NCI-H2171 treated with DMSO at 0.1 percent for 48 hours (cell line): ENCODE results near the gene ARL13A.
"Not testable (repeated sequence)": the region's sequence is repeated elsewhere in the genome, so short reads cannot be mapped to it uniquely, and the experiment has no call there.

ENCODE experiments used
- DNase-seq: peaks from one replicate; lab custom pipeline; 2025; lab: John Stamatoyannopoulos, UW

Gene ARL13A

DNA sequence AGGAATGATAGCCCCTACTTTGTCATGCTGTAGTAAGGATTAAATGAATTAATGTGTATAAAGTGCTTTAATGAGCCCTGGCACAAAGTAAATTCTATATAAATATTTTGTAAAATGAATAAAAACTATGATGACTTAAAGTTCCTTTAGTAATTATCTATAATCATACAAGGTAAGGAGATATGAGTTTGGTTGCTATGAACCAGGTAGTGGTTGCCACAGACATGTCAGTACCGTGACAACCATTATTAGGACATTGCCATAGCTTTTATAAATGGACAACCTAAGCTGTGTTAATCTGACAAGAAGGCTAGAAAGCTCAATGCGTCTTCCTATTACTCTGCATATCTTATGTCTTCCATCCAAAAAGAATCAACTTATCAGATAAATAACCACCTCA lies at the start of gene ARL13A:
Gene ARL13A, plus strand, starts transcription at position 301 of the 400 bp plus-strand sequence. CDS start 3,982 bp downstream, outside the sequence.
- DNase-seq, result no peak

DNA sequence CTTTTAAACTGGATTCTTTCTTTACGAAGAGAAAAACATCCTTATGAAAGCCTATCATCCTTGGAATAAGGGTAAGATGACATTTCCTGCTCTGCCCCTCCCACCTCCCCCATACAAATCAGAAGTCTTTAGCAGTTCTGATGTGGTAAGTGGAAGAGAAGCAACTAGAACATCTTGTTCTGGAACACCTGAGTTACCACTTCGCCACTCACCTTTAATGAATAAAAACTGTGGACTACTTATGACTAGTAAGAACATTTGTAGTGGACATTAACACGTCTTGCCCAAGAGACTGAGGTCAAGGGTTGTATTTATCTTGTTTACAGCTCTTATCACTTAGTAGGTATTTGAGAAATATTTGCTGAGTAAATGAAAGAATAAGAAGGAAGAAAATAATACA lies 45.1 kb upstream of the ARL13A start:
- no peak for DNase-seq

DNA sequence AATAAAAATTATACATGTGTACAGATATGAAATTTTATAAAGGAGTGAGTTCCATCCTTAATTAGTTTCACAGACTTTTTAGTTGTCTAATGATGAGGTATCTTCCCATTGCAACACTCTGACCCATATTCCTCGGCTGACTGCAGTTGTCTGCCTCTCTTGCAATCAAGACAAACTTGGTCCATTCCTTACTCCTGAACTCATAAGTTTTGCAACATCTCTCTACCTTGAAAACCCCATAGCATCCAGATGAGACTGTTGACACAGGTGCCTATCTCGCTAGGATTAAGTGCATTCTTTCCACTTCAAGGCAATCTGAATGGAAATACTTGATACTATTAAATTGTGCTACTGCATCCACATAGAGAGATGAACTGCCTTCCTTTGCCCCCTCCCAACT lies 43.1 kb upstream of the ARL13A start:
- no peak for DNase-seq

DNA sequence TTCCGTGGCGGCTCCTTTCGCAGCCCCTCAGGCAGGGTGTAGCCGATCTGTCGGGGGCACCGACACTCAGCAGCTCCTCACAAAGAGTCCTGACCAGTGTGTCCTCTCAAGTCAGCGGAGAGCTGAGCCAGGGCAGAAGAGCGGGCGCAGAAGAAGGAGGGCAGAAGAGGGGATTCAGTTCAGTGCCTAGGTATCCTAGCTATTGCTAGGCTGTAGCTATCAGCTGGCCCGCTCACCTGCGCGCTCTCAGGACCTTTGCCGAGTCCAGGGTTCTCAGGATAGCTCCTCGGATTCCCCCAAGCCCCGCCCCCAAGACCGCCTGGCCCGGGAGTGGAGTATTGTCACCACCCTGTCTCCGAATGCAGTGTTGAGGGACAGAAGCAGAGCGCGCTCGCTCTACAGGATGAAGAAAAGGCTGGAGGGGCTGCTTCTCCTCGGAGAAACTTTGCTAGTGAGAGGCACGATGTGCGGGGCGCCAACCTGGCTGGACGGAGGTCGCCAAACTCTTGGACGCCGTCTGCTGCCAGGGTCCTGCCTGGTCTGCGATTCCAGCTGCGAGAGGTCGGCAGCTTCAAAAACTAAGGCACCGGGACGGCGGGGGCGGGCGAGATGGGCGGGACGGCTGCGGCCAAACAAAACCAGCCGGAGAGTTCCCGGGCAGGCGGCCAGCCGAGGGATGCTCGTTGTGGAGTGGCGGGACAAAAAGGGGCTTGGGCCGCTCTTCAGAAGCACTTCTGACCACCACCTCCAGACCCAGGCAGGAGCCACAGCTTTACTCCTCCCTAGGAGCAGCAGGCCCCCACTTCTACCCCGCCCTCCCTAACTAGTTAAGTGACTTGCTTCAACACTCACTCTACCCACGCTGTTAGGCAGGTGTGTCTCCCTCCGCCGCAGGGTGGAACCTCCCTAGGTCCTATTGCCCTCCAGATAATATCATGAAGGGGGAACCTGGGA lies 40.6 kb upstream of the ARL13A start, which contains the start of gene XKRX:
Gene XKRX, minus strand, starts transcription at position 258 of the 954 bp plus-strand sequence. CDS start 613 bp downstream, outside the sequence.
- peak; percentile 37 for DNase-seq

DNA sequence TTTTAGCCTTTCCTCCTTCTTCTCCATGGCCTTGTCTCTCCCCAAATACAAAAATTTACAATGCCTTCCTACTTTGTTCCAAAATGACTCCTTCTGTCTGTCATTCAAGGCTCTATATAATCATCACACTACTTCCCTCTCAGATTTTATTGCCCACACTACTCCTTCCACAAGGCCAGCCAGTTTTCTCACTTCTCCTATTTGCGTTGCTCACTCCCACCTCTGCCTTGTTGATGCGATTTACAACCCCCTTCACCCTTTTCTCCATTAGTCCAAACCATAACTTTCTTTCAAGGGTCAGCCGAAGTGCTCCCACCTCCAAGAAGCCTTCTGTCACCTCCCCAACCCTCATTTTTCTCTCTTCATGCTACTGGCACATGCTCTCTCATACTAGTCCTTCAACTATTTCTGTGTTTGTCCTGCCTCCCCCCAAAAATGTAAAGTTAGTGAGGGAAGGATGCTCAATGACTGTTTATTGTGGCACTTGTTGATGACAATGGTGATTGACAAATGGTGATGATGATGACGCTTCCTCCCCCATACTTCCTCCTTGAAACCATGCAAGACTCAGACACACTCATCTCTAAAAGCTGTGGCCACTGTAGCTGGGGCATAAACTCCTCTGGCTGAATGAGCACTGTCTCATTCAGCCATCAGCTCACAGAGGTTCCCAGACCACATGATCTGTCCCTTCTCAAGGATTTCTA lies 38.1 kb upstream of the ARL13A start:
- DNase-seq, result no peak

DNA sequence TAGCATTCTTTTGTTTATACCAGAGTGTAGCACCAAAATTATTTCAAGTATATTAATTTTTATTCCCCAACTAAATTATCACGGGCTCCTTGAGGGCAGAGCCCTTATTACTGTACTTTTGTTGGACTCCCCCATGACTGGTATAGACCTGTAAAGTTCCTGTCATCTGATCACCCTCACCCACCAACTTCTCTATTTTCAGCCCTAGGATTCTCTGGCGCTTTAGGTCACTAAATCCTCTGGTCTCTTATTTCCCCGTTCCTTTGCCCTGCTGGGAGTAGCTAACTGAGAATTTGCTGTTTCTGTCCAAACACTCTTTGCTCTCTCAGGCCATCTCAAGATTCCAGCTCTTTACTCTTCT lies 37.6 kb upstream of the ARL13A start:
- no peak for DNase-seq

DNA sequence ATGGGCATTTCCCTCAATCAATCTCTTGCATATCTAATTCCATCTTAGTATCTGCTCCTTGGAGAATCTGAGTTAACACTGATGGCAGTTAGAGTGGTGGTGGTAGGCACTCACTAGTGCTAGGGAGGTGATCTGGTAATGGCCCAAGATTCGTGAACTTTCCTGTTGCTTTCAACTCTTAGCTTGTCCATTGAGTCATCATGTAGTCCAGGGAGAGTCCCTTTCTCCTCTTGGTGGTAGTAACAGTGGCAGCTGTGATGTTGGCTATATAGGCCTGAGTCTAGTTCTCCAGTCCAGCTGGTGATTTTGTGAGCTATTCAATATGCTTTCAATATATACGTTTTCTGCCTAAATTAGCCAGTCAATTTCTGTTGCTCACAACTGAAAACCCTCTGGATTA lies 33.7 kb upstream of the ARL13A start:
- no peak for DNase-seq

DNA sequence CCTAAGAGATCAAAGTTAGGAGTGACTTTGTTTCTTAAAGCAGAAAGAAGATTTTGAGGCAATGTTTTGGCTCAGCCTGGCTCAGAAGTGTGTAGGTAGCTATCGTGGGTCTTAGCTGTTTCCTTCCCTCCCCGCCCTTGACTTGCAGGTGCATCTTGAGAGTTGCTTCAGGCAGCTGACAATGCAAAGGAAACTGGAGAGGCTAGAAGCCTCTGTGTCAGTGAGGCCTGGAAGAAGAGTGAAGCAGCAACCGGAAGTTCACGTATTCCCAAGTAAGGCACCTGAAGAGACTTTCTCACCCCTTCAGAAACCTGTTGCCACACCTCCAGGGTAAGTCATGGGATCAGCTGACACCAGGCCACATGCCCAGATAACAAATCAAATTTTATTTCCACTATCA lies 30.2 kb upstream of the ARL13A start:
- no peak for DNase-seq

DNA sequence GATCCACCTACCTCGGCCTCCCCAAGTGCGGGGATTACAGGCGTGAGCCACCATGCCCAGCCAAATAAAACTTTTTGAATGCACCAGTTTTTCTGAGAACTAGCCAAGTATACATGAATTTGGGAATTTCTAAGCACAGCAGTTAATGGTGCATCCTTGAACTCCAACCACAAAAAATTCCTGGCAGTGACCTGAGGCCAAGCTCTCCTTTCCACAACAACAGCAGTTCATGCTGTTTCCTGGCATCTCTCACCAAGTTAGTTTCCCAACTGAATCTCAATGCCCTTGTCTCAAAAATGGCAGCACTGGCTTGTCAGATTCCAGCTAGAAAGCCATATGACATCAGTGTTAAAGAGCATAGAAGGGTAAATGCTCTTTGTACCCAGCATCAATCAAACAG lies 24.9 kb upstream of the ARL13A start:
- DNase-seq, result no peak

DNA sequence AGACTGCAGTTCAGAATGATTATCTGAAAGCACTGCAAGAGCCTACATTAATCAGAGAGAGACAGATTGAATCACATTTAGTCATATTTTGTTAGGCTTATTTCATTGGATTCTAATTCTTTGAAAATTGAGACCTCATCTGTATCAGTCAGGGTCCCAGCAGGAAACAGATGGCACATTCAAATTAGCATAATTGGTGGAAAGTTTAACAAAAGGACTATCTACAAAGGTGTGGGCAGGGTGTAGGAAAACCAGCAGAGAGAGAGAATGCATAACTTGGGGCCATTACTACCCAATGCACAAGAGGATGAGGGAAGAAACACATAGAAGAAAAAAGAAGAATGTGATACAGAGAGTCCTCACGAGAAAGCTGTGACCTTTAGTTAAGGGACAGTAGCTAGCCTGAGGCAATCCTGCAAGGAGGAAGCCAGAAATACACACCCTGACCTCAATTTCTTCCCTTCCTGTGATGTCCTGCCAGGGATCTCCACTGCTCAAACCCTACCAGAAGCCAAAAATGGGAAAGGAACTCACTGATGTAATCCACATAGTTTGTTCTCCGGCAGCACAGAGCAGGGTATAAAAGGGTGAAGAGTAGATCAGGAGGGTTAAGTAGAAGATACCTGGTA lies 23.1 kb upstream of the ARL13A start:
- DNase-seq, result peak; percentile 68

DNA sequence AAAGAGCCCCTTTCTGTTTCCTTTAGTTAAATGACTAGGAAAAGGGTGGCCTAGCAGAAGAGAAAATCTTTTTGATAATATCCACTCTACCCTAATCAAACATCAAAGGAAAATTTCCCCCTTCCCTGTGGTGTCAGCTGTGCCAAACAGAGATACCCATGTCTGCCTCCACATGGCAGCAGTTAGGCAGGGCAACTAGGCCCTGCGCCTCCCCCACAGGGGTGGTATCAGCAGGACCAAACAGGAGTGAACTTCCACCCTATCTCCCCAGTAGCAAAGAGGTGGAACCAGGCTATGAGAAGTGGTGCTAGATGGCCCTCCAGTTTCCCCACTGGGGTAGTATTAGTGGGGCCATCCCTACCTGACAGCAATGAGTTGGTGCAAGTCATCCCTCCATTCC lies 21.0 kb upstream of the ARL13A start:
- DNase-seq, result no peak

DNA sequence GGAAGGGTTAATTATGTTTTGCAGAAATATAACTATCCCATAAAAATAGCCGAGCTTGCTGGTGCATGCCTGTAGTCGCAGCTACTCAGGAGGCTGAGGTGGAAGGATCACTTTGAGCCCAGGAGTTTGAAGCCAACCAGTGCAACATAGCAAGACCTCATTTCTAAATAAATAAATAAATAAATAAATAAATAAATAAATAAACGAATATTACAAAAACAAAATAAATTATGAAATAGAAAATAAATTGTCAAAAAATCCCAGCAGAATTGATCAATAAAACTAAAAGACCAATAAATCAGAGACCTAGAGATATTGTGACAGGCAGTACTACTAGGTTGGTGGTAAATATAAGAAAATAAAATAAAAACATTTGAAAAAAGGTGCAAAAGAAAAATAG lies 6.7 kb upstream of the ARL13A start:
- DNase-seq, result no peak

DNA sequence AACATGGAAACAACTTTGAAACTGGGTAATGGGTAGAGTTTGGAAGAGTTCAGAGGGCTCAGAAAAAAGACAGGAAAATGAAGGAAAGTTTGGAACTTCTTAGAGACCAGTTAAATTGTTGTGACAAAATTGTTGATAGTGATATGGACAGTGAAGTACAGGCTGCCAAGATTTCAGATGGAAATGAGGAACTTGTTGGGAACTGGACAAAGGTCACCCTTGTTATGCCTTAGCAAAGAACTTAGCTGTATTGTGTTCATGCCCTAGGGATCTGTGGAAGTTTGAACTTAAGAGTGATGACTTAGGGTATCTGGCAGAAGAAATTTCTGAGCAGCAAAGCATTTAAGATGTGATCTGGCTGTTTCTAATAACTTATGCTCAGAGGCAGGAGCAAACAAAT lies 5.1 kb upstream of the ARL13A start:
- no peak for DNase-seq

DNA sequence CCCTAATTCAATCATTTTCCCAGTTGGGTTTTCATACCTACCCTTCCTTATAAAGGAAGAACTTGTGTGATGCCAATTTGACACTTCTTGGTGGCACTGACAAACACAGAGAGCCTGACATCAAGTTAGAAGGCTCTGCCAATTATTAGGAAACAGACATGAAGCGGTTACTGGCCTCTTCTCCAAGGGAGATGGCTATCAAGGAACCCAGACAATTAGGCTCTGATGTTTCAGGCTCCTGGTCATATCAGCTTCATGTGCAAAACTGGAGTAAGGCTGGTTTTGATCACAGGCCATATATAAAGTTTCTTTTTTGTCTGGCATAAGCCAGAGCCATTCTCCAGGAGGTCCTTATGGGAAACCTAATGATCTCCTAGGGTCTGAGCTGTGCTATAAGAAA lies 428 bp downstream of the ARL13A start:
- DNase-seq, result no peak

DNA sequence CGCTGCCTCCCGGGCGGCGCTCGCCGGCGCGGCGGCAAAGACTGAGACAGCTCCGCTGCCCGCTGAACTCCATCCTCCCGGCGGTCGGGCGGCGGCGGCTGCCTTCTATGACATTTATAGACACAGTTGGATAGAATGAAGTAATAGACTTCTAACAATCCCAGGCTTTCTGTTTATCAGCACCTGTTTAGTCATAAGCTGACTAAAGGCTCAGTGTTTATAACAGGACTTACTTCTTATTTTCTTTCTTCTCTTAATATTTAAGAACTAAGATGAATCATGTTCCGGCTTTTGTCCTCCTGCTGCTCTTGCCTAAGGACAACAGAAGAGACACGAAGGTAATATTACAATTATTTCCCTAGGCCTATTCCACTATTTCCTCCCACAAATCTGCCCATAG lies 3.9 kb downstream of the ARL13A start:
- no peak for DNase-seq

DNA sequence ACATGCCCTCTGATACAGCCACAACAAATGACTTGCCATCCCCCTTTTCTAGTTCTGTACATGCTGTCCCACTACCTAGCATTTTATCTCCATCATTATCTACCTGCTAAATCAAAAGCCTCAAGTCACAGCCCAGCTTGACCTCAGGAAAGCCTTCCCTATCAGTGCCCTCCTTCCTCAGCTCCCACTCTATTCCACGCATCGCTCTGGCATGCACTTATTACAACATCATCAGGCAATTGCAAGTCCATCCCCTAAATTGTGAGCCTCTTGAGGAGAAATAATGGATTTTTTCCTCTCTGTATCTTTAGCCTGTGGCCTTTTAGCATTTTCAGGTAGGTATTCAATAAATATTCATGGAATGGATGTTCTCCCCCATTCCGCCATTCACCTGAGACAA lies 5.7 kb downstream of the ARL13A start:
- DNase-seq, result no peak

DNA sequence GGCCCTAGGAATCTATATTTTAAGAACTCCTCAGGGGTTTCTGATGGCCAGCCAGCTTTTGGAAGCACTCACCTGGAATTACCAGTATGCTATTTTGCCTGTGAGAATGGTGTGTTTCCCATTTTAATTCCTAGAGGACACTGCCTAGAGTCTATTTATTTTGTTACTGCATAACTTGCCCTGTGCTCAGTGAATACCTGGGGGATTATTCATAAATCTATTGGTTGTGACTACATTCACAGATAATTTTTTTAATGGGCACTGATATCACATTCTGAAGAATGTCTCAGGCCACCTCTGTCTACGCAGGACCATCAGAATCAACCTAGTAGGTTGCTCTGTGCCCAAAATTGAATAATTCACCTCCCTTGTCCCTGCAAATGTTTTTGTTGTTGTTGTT lies 6.7 kb downstream of the ARL13A start:
- DNase-seq, result no peak

DNA sequence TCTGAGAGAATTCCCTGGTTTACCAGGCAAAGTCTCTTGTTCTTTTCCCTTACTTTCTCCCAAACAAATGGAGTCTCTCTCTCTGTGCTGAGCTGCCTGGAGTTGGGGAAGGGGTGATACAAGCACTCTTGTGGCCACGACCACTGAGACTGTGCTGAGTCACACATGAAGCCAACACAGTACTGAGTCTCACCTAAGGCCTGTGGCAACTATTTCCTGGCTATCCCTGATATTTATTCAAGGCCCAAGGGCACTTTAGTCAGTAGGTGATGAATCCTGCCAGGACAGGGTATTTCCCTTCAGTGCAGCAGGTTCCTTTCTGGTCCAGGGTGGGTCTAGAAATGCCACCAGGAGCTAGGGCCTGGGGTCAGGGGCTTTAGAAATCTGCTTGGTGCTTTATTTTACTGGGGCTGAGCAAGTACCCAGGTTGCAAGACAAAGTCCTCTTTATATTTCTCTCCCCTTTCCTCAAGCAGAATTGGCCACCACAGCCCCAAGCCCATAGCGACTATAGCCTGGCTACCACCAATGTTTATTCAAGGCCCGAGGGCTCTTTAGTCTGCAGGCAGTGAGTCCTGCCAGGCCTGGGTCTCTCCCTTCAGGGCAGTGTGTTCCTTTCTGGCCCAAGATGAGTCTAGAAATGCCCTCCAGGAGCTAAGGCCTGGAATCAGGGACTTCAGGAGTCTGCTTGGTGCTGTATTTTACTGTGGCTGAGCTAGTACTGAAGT lies 10.5 kb downstream of the ARL13A start:
- DNase-seq, result no peak

DNA sequence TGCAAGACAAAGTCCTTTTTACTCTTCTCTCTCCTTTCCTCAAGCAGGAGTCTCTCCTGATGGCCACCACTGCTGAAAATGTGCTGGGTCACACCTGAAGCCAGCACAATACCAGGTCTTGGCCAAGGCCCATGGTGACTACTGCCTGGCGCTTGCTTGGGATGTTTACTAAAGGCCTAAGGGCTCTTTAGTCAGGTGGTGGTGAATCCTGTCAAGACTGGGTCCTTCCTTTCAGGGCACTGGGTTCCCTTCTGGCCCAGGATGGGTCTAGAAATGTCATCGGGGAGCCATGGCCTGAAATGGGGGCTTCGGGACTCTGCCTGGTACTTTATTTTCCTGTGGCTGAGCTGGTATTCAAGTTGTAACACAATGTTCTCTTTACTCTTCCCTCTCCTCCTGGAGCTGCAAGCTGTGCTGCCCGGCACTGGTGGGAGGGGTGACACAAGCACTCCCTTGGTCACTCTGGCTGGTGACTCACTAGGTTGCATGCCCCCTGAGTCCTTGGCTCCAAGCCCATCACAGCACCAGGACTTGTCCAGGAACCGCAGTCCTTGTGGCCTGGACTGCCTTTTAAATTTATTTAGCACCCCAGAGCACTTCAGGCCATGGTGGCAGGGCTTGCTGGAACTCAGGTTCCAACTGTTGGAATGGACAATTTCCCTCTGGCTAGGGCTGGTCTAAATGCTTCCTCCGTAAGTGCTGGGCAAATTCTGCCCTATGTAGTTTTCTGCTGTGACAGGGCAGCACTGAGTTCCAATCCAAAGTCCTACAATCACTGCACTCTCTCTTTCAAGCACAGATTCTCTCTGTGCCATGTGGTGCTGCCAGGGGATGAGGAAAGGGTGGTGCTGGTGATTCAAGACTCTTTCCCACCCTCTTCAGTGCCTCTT lies 11.3 kb downstream of the ARL13A start:
- DNase-seq, result no peak

DNA sequence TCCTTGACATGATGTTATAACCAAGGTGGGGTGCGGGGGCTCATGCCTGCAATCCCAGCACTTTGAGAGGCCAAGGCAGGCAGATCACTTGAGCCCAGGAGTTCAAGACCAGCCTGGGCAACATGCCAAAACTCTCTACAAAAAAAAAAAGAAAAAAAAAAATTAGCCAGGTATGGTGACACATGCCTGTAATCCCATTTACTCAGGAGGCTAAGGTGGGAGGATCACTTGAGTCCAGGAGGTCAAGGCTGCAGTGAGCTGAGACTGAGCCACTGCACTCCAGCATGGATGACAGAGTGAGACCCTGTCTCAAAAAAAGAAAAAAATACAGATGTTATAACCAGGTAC lies 12.0 kb downstream of the ARL13A start:
- not testable (repeated sequence) for DNase-seq

DNA sequence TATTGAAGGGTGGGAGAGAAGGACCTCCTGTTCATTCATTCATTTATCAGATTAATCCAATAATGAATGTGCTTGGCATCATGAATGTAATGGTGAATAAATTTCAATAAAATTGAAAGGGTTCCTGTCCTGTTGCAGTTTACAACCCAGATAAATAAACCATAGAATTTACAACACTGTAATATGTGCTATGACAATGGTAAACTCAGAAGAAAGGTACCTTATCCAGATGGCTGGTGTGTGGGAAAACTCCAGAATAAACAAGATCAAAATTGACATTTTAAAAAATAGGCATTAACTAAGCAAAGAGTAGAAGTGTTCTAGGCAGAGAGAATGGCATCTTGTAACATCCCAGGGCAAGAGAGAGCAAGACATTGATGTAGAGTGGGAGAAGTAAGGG lies 15.3 kb downstream of the ARL13A start:
- DNase-seq, result no peak
